Lung (tissue), 16 donors: ENCODE measurements around the gene RNF126. TPM values are rescaled to one million over a fixed set of nuclear protein-coding genes. Genes with fewer than 3 reads are reported as not detected.

Source experiments
- ATAC-seq: fragments of 200-7000 bp; cut with Tn5 transposase; one replicate; pipeline ENCODE4 v1.9.1; 2020; ENCODE audit warnings: moderate number of reproducible peaks; ENCODE audit not compliant: insufficient read depth, low FRiP score
- DNase-seq, 3 donors: peaks; one replicate each; pipeline ENCODE4 v3.0.0-alpha.2; 2013 to 2017
- H3K27ac ChIP-seq, 2 donors: one replicate each; pipeline ENCODE4 v1.5.1; 2013; ENCODE audit warnings: mild to moderate bottlenecking in 2 of 2, moderate library complexity in 2 of 2, control low read depth in 1 of 2, inconsistent platforms in 1 of 2, low read depth in 1 of 2, low read length in 1 of 2
- H3K27me3 ChIP-seq, 3 donors: one replicate each; pipeline ENCODE4 v1.5.1; 2013; ENCODE audit warnings: low read length in 2 of 3; ENCODE audit not compliant: control insufficient read depth in 3 of 3, insufficient read depth in 3 of 3
- H3K36me3 ChIP-seq, 4 donors: one replicate each; pipeline ENCODE4 v1.5.1; 2013; ENCODE audit warnings: low read length in 4 of 4, mild to moderate bottlenecking in 1 of 4, moderate library complexity in 1 of 4; ENCODE audit not compliant: control insufficient read depth in 4 of 4, insufficient read depth in 4 of 4
- H3K4me1 ChIP-seq, 5 donors: one replicate each; pipeline ENCODE4 v1.5.1; 2013; ENCODE audit warnings: low read length in 5 of 5, mild to moderate bottlenecking in 2 of 5, moderate library complexity in 1 of 5; ENCODE audit not compliant: control insufficient read depth in 5 of 5, insufficient read depth in 5 of 5
- H3K4me3 ChIP-seq: one replicate; pipeline ENCODE4 v1.5.1; 2013; ENCODE audit warnings: mild to moderate bottlenecking, control low read depth, moderate library complexity
- H3K9ac ChIP-seq, 2 donors: one replicate each; pipeline ENCODE4 v1.5.1; 2013; ENCODE audit warnings: low read length in 2 of 2, control low read depth in 1 of 2; ENCODE audit not compliant: insufficient read depth in 1 of 2
- H3K9me3 ChIP-seq, 4 donors: one replicate each; pipeline ENCODE4 v1.5.1; 2013; ENCODE audit warnings: low read length in 3 of 4, mild to moderate bottlenecking in 1 of 4, moderate library complexity in 1 of 4; ENCODE audit not compliant: control insufficient read depth in 4 of 4, insufficient read depth in 3 of 4
- CTCF ChIP-seq: IDR thresholded peaks from 2 replicates; pipeline ENCODE4 v1.5.1; 2012; ENCODE audit warnings: mild to moderate bottlenecking; ENCODE audit errors: control extremely low read depth, extremely low read depth
- WGBS, 2 donors: extraction: QIAGEN DNeasy Blood & Tissue Kit; methylation state at CpG; one replicate each; pipeline ENCODE4 v1.1.7; 2013; 5-methylcytosine and 5-hydroxymethylcytosine counted together
- long read RNA-seq, 5 donors: transcript quantifications; one replicate each; lab custom pipeline, GENCODE V29; 2026
- polyA plus RNA-seq, 2 donors: library from polyadenylated mRNA; stranded (reverse); fragments of 200-250 nt; gene quantifications; one replicate each; pipeline ENCODE4 v1.2.1, GENCODE V29; 2013
- total RNA-seq, 2 donors: library from RNA; depleted of rRNA in 1 of 2; stranded (reverse); fragments of >200 nt in 1 of 2; gene quantifications; one replicate each; pipeline ENCODE4 v1.2.1, GENCODE V29; 2014 to 2021
- donor health status: control.
- donor health status: control.
- donor health status: Bipolar disorder and iron deficiency.
- donor health status: healthy.
- donor health status: DM: yes; HTN: yes; CAD: no.

RNF126 gene
- total RNA-seq = 10 to 100 TPM; 18.1 to 46.2 TPM
- 10 to 100 TPM; 32.2 to 41.9 TPM for polyA plus RNA-seq
- long read RNA-seq, donor 1, partial matches to known transcripts = 0 of 5 reads
- long read RNA-seq, donor 1, other reads (novel, unspliced or antisense) = 0 of 5 reads
- long read RNA-seq, donor 2, partial matches to known transcripts = 0 of 5 reads
- long read RNA-seq, donor 2, other reads (novel, unspliced or antisense) = 0 of 5 reads
- long read RNA-seq, donor 3, partial matches to known transcripts = 0 of 8 reads
- long read RNA-seq, donor 3, other reads (novel, unspliced or antisense) = 0 of 8 reads
- long read RNA-seq, donor 4, partial matches to known transcripts = 0 of 4 reads
- long read RNA-seq, donor 4, other reads (novel, unspliced or antisense) = 0 of 4 reads
- long read RNA-seq, donor 5, transcript RNF126-201 (9 exons, 1,694 nt) = major isoform, 13 of 16 reads
- long read RNA-seq, donor 5, partial matches to known transcripts = 0 of 16 reads
- long read RNA-seq, donor 5, other reads (novel, unspliced or antisense) = 0 of 16 reads

- DNase-seq = peak; percentile 89 to 95 (median 94)
- peak within 1 kb of the TSS; percentile 89 to 91 for H3K27ac ChIP-seq
- peak within 1 kb of the TSS; percentile 56 to 67 for H3K9ac ChIP-seq
- H3K27me3 ChIP-seq = no peaks in the 10 kb centered on the region
- H3K36me3 ChIP-seq = peaks cover 0 to 3% (median 0%) of the 10 kb centered on the region in 4 donors
- peaks cover 0 to 45% (median 10%) of the 10 kb centered on the region in 5 donors for H3K4me1 ChIP-seq
- ATAC-seq = peak; percentile 87
- H3K4me3 ChIP-seq = peak within 1 kb of the TSS; percentile 94
- WGBS, 2 donors = 1% methylated on average over 62 to 97 of the region's 97 CpGs
- no peaks in the 10 kb centered on the region for H3K9me3 ChIP-seq
- no peak for TF ChIP-seq CTCF
Measured at GRCh38 chr19:662962-663681, at the start of gene RNF126. Gene RNF126 (minus strand): TSS chr19:663214. CDS start chr19:663121, 93 bp downstream.

- DNase-seq (no peak), ATAC-seq (no peak)
- Histone ChIP-seq H3K27ac (peak overlapping the region in 1 of 2 donors; percentile 54), H3K9ac (no peak overlapping the region), H3K4me3 (no peak overlapping the region), H3K9me3 (peaks cover 0 to 7% (median 3%) of the 10 kb centered on the region in 4 donors), H3K36me3 (peaks cover 0 to 4% (median 0%) of the 10 kb centered on the region in 4 donors), H3K27me3 (no peaks in the 10 kb centered on the region), H3K4me1 (peaks cover 0 to 10% (median 0%) of the 10 kb centered on the region in 5 donors)
- no peak for TF ChIP-seq CTCF
- WGBS, 2 donors = 73 to 81% methylated on average over 8 of the region's 8 CpGs
Measured at GRCh38 chr19:711254-711653, 48.2 kb upstream of the RNF126 start.

GRCh38 chr19:710767-711166 is 47.8 kb upstream of the RNF126 start:
- ATAC-seq (no peak), DNase-seq (no peak)
- peaks cover 0 to 4% (median 0%) of the 10 kb centered on the region in 4 donors for H3K36me3 ChIP-seq
- H3K4me3 ChIP-seq = no peak overlapping the region
- H3K27ac ChIP-seq = peak overlapping the region in 1 of 2 donors; percentile 54
- no peaks in the 10 kb centered on the region for H3K27me3 ChIP-seq
- H3K4me1 ChIP-seq = peaks cover 0 to 10% (median 0%) of the 10 kb centered on the region in 5 donors
- no peak for TF ChIP-seq CTCF
- WGBS, 2 donors = 54 to 69% methylated on average over 21 of the region's 21 CpGs
- no peak overlapping the region for H3K9ac ChIP-seq
- peaks cover 0 to 7% (median 3%) of the 10 kb centered on the region in 4 donors for H3K9me3 ChIP-seq
